DND-41 (cell line): ENCODE measurements around the gene ARL4C.

ENCODE experiments used
- ATAC-seq: fragments of 200-7000 bp; cut with Tn5 transposase; 3 replicates; pipeline ENCODE4 v1.9.1; 2021; ENCODE audit warnings: low read depth; ENCODE audit not compliant: insufficient read depth
- DNase-seq: peaks from one replicate; pipeline ENCODE4 v3.0.0-alpha.2; 2020
- H2AFZ ChIP-seq: 2 replicates; pipeline ENCODE4 v1.6.0; 2012; ENCODE audit warnings: low read depth, low read length
- H3K27ac ChIP-seq: 2 replicates; pipeline ENCODE4 v1.5.1; 2012; ENCODE audit warnings: low read length, inconsistent platforms
- H3K27me3 ChIP-seq: fragments of 200-600 bp; sonication (generic); 2 replicates; pipeline ENCODE4 v1.6.0; 2012; ENCODE audit warnings: low read length, mild to moderate bottlenecking, inconsistent platforms; ENCODE audit not compliant: insufficient read depth, poor library complexity
- H3K36me3 ChIP-seq: 2 replicates; pipeline ENCODE4 v1.5.1; 2012; ENCODE audit warnings: low read length, inconsistent platforms; ENCODE audit not compliant: insufficient read depth
- H3K4me1 ChIP-seq: 2 replicates; pipeline ENCODE4 v1.5.1; 2012; ENCODE audit warnings: mild to moderate bottlenecking, low read length; ENCODE audit not compliant: insufficient read depth
- H3K4me2 ChIP-seq: 2 replicates; pipeline ENCODE4 v1.6.0; 2012; ENCODE audit warnings: mild to moderate bottlenecking, moderate library complexity, low read length, inconsistent platforms; ENCODE audit not compliant: insufficient read depth
- H3K4me3 ChIP-seq, 2 experiments: fragments of 200-600 bp in 1 of 2; shearing (Covaris generic) in 1 of 2; 2 replicates each; pipeline ENCODE4 v1.5.1; 2012 to 2016; ENCODE audit warnings: inconsistent platforms in 2 of 2, low read length in 2 of 2, mild to moderate bottlenecking in 2 of 2, low read depth in 1 of 2, moderate library complexity in 1 of 2
- H3K79me2 ChIP-seq: 2 replicates; pipeline ENCODE4 v1.6.0; 2012; ENCODE audit warnings: low read length, inconsistent platforms; ENCODE audit not compliant: insufficient read depth
- H3K9ac ChIP-seq: 2 replicates; pipeline ENCODE4 v1.6.0; 2012; ENCODE audit warnings: low read depth, mild to moderate bottlenecking, inconsistent platforms, low read length, moderate library complexity
- H3K9me3 ChIP-seq: 2 replicates; pipeline ENCODE4 v1.5.1; 2012; ENCODE audit warnings: low read length, moderate library complexity, mild to moderate bottlenecking, inconsistent platforms; ENCODE audit not compliant: insufficient read depth, severe bottlenecking
- H4K20me1 ChIP-seq: 2 replicates; pipeline ENCODE4 v1.6.0; 2012; ENCODE audit warnings: low read length; ENCODE audit not compliant: insufficient read depth
- EZH2 ChIP-seq: IDR thresholded peaks from 3 replicates; pipeline ENCODE4 v1.6.1; 2012; ENCODE audit warnings: borderline replicate concordance, low read depth, mild to moderate bottlenecking, moderate library complexity, low read length, inconsistent platforms; ENCODE audit not compliant: severe bottlenecking
- TF ChIP-seq, protein P1 (sequence below): IDR thresholded peaks from 2 replicates; pipeline ENCODE4 v1.5.1; 2012; ENCODE audit warnings: borderline replicate concordance, low read length, moderate library complexity, mild to moderate bottlenecking; ENCODE audit not compliant: poor library complexity, severe bottlenecking; ENCODE audit errors: extremely low read depth

The ARL4C gene

DNA sequence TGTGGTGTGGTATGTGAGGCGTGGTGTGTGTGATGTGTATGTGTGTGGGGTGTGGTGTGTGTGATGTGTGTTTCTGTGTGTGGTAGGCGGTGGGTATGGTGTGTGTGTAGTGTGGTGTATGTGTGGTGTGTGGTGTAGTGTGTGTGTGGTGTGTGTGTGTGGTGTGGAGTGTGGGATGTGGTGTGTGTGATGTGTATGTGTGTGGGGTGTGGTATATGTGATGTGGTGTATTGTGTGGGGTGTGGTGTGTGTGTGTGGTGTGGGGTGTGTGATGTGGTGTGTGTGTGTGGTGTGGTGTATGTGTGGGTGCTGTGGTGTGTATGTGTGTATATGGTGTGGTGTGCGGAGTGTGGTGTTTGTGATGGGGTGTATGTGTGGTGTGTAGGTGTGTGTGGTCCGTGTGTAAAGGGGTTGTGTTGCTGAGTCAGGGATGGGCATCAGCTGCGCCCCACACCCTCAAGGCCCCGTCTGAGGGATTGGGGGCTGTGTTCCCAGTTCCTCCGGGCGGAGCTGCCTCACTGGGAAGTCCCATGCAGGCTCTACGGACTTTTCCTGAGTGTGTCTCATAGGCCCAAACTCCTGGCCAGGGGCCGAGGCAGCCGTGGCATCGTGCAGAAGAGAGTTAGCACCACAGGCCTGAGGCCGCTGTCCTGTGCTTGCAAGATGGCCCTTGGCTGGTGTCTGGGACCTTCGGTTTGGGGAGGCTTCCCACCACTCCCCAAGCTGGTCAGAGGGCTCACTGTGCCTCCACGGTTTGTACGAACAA, 18.2 kb upstream of the ARL4C start:
- Histone ChIP-seq H4K20me1 (no peaks in the 10 kb centered on the region), H3K27me3 (no peaks in the 10 kb centered on the region), H3K4me1 (no peaks in the 10 kb centered on the region), H3K36me3 (no peaks in the 10 kb centered on the region), H2AFZ (no peak overlapping the region), H3K4me3 (no peak overlapping the region), H3K9me3 (no peaks in the 10 kb centered on the region), H3K9ac (no peak overlapping the region), H3K27ac (no peak overlapping the region), H3K4me2 (no peak overlapping the region), H3K79me2 (no peaks in the 10 kb centered on the region)
- DNase-seq (no peak), ATAC-seq (no peak)
- TF ChIP-seq EZH2 = no peak
- TF ChIP-seq, protein P1, sequence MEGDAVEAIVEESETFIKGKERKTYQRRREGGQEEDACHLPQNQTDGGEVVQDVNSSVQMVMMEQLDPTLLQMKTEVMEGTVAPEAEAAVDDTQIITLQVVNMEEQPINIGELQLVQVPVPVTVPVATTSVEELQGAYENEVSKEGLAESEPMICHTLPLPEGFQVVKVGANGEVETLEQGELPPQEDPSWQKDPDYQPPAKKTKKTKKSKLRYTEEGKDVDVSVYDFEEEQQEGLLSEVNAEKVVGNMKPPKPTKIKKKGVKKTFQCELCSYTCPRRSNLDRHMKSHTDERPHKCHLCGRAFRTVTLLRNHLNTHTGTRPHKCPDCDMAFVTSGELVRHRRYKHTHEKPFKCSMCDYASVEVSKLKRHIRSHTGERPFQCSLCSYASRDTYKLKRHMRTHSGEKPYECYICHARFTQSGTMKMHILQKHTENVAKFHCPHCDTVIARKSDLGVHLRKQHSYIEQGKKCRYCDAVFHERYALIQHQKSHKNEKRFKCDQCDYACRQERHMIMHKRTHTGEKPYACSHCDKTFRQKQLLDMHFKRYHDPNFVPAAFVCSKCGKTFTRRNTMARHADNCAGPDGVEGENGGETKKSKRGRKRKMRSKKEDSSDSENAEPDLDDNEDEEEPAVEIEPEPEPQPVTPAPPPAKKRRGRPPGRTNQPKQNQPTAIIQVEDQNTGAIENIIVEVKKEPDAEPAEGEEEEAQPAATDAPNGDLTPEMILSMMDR = no peak

DNA sequence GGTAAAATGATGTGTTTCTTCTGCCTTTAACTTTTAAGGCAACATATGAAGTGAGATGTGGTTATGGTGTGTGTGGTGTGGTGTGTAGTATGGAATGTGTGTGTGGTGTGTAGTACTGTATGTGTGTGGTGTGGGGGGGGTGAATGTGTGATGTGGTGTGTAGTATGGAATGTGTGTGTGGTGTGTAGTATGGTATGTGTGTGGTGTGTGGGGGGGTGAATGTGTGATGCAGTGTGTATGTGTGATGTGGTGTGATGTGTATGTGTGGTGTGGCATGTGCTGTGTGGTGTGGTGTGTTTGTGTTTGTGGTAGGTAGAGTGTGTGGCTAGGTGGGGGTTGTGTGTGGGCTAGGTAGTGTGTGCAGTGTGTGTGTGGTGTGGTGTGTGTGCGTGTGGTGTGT, 17.2 kb upstream of the ARL4C start:
- Histone ChIP-seq H3K9me3 (no peaks in the 10 kb centered on the region), H3K4me3 (no peak overlapping the region), H3K9ac (no peak overlapping the region), H3K27me3 (peaks cover 6% of the 10 kb centered on the region), H3K4me1 (no peaks in the 10 kb centered on the region), H2AFZ (no peak overlapping the region), H3K36me3 (no peaks in the 10 kb centered on the region), H4K20me1 (no peaks in the 10 kb centered on the region), H3K4me2 (no peak overlapping the region), H3K79me2 (no peaks in the 10 kb centered on the region), H3K27ac (no peak overlapping the region)
- no peak for ATAC-seq
- TF ChIP-seq, protein P1 = no peak
- TF ChIP-seq EZH2 = no peak
- no peak for DNase-seq

DNA sequence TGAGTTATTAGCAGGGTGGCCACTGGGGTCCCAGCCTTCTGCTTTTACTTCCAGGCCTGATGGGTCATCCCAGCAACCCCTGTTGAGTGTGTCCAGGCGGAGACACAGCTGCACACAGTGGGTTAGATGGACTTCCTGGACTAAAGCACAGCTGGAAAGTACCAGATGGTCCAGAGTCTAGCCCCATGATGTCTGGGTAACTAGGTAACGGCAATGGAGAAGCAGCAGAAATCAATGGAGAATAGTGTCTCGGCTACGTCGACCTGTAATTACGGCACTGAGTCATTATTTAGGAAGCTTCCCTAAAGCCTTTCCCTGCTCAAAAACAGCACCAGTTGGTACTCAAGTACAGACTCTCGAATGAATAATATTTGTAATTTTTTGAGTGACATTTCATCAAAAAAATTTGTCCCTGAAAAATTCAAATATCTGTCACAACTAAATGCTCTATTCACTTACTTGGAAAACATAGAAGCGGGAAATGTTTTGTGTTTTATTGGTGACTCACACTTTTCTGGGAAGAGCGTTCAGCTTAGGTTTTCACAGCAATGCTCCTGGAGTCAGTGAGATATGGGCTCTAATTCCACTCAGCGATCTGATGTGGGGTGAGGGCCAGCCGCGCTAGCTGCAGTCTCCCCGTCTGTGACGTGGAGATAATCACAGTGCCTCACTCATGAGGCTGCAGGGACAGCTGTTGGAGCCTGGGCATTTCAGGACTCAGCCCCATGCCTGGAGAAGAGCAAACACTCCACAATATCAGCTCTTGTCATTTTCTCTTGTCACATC, 16.2 kb upstream of the ARL4C start:
- no peak overlapping the region for H3K27ac ChIP-seq
- ATAC-seq (no peak), DNase-seq (no peak)
- no peak overlapping the region for H3K4me2 ChIP-seq
- no peak for TF ChIP-seq EZH2
- TF ChIP-seq, protein P1 = no peak
- H3K79me2 ChIP-seq = no peaks in the 10 kb centered on the region
- peaks cover 6% of the 10 kb centered on the region for H3K27me3 ChIP-seq
- no peaks in the 10 kb centered on the region for H3K4me1 ChIP-seq
- H3K9me3 ChIP-seq = no peaks in the 10 kb centered on the region
- no peak overlapping the region for H3K9ac ChIP-seq
- H2AFZ ChIP-seq = no peak overlapping the region
- no peaks in the 10 kb centered on the region for H4K20me1 ChIP-seq
- no peak overlapping the region for H3K4me3 ChIP-seq
- no peaks in the 10 kb centered on the region for H3K36me3 ChIP-seq
